Breast epithelium (tissue), 3 donors: ENCODE data around the gene ZNF423.

Source experiments
- POLR2A ChIP-seq: fragments of 450-650 bp; IDR thresholded peaks from one replicate; pipeline ENCODE4 v1.6.1; 2016; ENCODE audit warnings: antibody characterized with exemption, mild to moderate bottlenecking, moderate library complexity
- POLR2AphosphoS5 ChIP-seq, 3 donors: sonication (generic); formaldehyde crosslinking; IDR thresholded peaks; one replicate each; pipeline ENCODE4 v1.6.1; 2017; ENCODE audit warnings: antibody characterized with exemption in 3 of 3
- TF ChIP-seq, protein P1 (sequence below), 3 donors: fragments of 450-650 bp; IDR thresholded peaks; one replicate each; pipeline ENCODE4 v1.5.1; 2016 to 2017; ENCODE audit warnings: antibody characterized with exemption in 3 of 3, mild to moderate bottlenecking in 3 of 3, moderate library complexity in 3 of 3

DNA sequence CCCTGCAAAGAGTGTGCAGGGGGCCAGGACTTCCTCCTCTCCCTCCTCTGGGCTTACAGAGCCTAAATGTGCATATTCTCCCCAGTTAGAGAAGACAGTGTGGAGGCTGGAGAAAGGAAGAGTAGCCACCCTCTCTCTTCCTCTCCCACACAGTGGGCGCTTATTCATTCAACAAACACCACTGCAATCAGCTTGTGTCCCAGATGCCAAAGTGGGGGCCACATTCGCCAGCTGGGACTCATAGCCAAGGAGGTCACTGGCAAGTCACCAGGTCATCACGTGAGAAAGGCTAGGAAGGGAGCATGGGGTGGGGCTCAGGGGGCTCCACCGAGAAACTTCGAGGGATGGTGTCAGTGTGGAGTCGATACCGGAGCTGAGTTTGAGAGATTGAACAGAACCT, 45.0 kb upstream of the ZNF423 start:
- TF ChIP-seq, protein P1, sequence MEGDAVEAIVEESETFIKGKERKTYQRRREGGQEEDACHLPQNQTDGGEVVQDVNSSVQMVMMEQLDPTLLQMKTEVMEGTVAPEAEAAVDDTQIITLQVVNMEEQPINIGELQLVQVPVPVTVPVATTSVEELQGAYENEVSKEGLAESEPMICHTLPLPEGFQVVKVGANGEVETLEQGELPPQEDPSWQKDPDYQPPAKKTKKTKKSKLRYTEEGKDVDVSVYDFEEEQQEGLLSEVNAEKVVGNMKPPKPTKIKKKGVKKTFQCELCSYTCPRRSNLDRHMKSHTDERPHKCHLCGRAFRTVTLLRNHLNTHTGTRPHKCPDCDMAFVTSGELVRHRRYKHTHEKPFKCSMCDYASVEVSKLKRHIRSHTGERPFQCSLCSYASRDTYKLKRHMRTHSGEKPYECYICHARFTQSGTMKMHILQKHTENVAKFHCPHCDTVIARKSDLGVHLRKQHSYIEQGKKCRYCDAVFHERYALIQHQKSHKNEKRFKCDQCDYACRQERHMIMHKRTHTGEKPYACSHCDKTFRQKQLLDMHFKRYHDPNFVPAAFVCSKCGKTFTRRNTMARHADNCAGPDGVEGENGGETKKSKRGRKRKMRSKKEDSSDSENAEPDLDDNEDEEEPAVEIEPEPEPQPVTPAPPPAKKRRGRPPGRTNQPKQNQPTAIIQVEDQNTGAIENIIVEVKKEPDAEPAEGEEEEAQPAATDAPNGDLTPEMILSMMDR (IDR thresholded peaks at IDR 0.05): no peak
- TF ChIP-seq POLR2A (no peak), POLR2AphosphoS5 (IDR thresholded peaks at IDR 0.05) (no peak)
